HepG2 (cell line): ENCODE measurements around the gene FBRSL1. TPM values are rescaled to one million over a fixed set of nuclear protein-coding genes. Genes with fewer than 3 reads are reported as not detected.

Experiments
- ATAC-seq: fragments of 200-7000 bp; cut with Tn5 transposase; 3 replicates; pipeline ENCODE4 v1.9.1; 2020; ENCODE audit warnings: mild to moderate bottlenecking, moderate library complexity
- BruUV-seq: library from RNA; stranded (reverse); fragments of 400-500 nt; replicated peaks from 2 replicates; lab custom pipeline; 2021; lab: Mats Ljungman, UMichigan
- CTCF ChIA-PET: fragments of 300-600 bp; formaldehyde crosslinking; extraction: SDS; loops from one replicate; lab custom pipeline; 2021; ENCODE audit warnings: low total read pairs, inconsistent platforms, low intra/inter-chr PET ratio; lab: Yijun Ruan, JAX
- POLR2A ChIA-PET: fragments of 350-600 bp; sonication (Branson Sonifier 250); formaldehyde crosslinking; loops from one replicate; lab custom pipeline; 2020; ENCODE audit warnings: antibody characterized with exemption, inconsistent platforms; lab: Yijun Ruan, JAX
- DNase-seq: peaks from one replicate; pipeline ENCODE4 v3.0.0-alpha.2; 2015; ENCODE audit warnings: low spot score
- FAIRE-seq: peaks from 3 replicates; lab custom pipeline; 2011; peaks lifted over from hg19 to GRCh38; lab: Jason Lieb, UNC
- H2AFZ ChIP-seq: one replicate; pipeline ENCODE4 v1.6.1; 2011; ENCODE audit warnings: low read length, inconsistent platforms
- H3K27ac ChIP-seq: fragments of 300-600 bp; 3 replicates; pipeline ENCODE4 v1.8.0; 2011; ENCODE audit warnings: mixed run types, mild to moderate bottlenecking, mixed read lengths, low read length, inconsistent platforms; ENCODE audit not compliant: insufficient read depth; ENCODE audit errors: extremely low read length
- H3K27me3 ChIP-seq, 2 experiments: fragments of 200-600 bp in 1 of 2; 2 replicates in 1 of 2; 3 replicates in 1 of 2; pipeline versions ENCODE4 v1.6.0 to v1.8.0; 2011; ENCODE audit warnings: low read length in 2 of 2, mild to moderate bottlenecking in 2 of 2, moderate library complexity in 2 of 2, inconsistent platforms in 1 of 2; ENCODE audit not compliant: insufficient read depth in 2 of 2, control insufficient read depth in 1 of 2
- H3K36me3 ChIP-seq, 2 experiments: fragments of 200-600 bp in 1 of 2; replicated peaks in 1 of 2; 2 replicates in 1 of 2; 3 replicates in 1 of 2; pipeline versions ENCODE4 v1.5.1 to v1.8.0; 2011; ENCODE audit warnings: low read length in 2 of 2, inconsistent platforms in 1 of 2; ENCODE audit not compliant: insufficient read depth in 2 of 2, control insufficient read depth in 1 of 2
- H3K4me1 ChIP-seq: 2 replicates; pipeline ENCODE4 v1.5.1; 2012; ENCODE audit warnings: low read length, inconsistent platforms; ENCODE audit not compliant: insufficient read depth
- H3K4me2 ChIP-seq: 2 replicates; pipeline ENCODE4 v1.6.0; 2011; ENCODE audit warnings: low read depth, low read length, inconsistent platforms
- H3K4me3 ChIP-seq, 3 experiments: fragments of 200-600 bp in 1 of 3; sonication (generic), shearing (Covaris generic) in 1 of 3; replicated peaks in 1 of 3; 2 replicates each; pipeline ENCODE4 v1.5.1; 2011 to 2016; ENCODE audit warnings: low read length in 3 of 3, inconsistent platforms in 2 of 3, low read depth in 2 of 3, mild to moderate bottlenecking in 2 of 3, control low read depth in 1 of 3, mixed read lengths in 1 of 3; ENCODE audit not compliant: insufficient read depth in 1 of 3
- H3K79me2 ChIP-seq: one replicate; pipeline ENCODE4 v1.6.1; 2011; ENCODE audit warnings: low read length, inconsistent platforms; ENCODE audit not compliant: insufficient read depth
- H3K9ac ChIP-seq: 2 replicates; pipeline ENCODE4 v1.6.0; 2011; ENCODE audit warnings: mild to moderate bottlenecking, low read depth, low read length, inconsistent platforms; ENCODE audit not compliant: insufficient read depth
- H3K9me3 ChIP-seq: 2 replicates; pipeline ENCODE4 v1.5.1; 2012; ENCODE audit warnings: mild to moderate bottlenecking, low read length
- H4K20me1 ChIP-seq: 2 replicates; pipeline ENCODE4 v1.6.0; 2011; ENCODE audit warnings: inconsistent platforms, mild to moderate bottlenecking, low read length, moderate library complexity; ENCODE audit not compliant: insufficient read depth
- ELF4 ChIP-seq: sonication (generic); formaldehyde crosslinking; IDR thresholded peaks from 2 replicates; pipeline ENCODE4 v1.5.0; 2020; ENCODE audit warnings: missing genetic modification reagents, mild to moderate bottlenecking, moderate library complexity, borderline replicate concordance
- IRF9 ChIP-seq: sonication (generic); formaldehyde crosslinking; IDR thresholded peaks from 2 replicates; pipeline ENCODE4 v1.8.0; 2022; ENCODE audit warnings: missing genetic modification reagents, mild to moderate bottlenecking, borderline replicate concordance
- MXD4 ChIP-seq: IDR thresholded peaks from 2 replicates; pipeline ENCODE4 v1.6.1; 2016; ENCODE audit warnings: mild to moderate bottlenecking, missing biosample characterization, missing genetic modification reagents
- PATZ1 ChIP-seq: sonication (generic); formaldehyde crosslinking; IDR thresholded peaks from 2 replicates; pipeline ENCODE4 v1.4.0; 2020; ENCODE audit warnings: missing genetic modification reagents
- RBAK ChIP-seq: sonication (generic); formaldehyde crosslinking; IDR thresholded peaks from 2 replicates; pipeline ENCODE4 v1.5.1; 2020; ENCODE audit warnings: mild to moderate bottlenecking, missing genetic modification reagents
- SMC3 ChIP-seq: IDR thresholded peaks from 2 replicates; pipeline ENCODE4 v1.6.1; 2011; ENCODE audit warnings: low read length, improper control_type of control experiment
- TIGD3 ChIP-seq: sonication (generic); formaldehyde crosslinking; IDR thresholded peaks from 2 replicates; pipeline ENCODE4 v1.5.1; 2020; ENCODE audit warnings: mild to moderate bottlenecking, missing genetic modification reagents, borderline replicate concordance
- ZNF629 ChIP-seq: sonication (generic); formaldehyde crosslinking; conservative IDR thresholded peaks from 2 replicates; pipeline ENCODE4 v1.5.0; 2020; ENCODE audit warnings: missing genetic modification reagents
- ZNF710 ChIP-seq: sonication (generic); formaldehyde crosslinking; IDR thresholded peaks from 2 replicates; pipeline ENCODE4 v1.5.0; 2020; ENCODE audit warnings: mild to moderate bottlenecking, missing genetic modification reagents, borderline replicate concordance
- WGBS: methylation state at CpG from one replicate; pipeline ENCODE4 v1.1.6; 2017; ENCODE audit warnings: low lambda C conversion rate; 5-methylcytosine and 5-hydroxymethylcytosine counted together
- in situ Hi-C: cut with HindIII; loops from 2 replicates; pipeline ENCODE4 v1.10.0; 2017; ENCODE audit warnings: low pct_unique_long_range_greater_than_20kb; ENCODE audit not compliant: extremely low pct_ligation_motif_present
- intact Hi-C: fragments of 100-400 bp; cut with micrococcal nuclease; formaldehyde crosslinking; loops from one replicate; pipeline ENCODE4 v1.10.0; 2022; ENCODE audit not compliant: unreplicated experiment
- polyA plus RNA-seq, 8 experiments: library from polyadenylated mRNA; depleted of rRNA in 3 of 8; stranded (reverse) in 7 of 8; unstranded in 1 of 8; fragments of >200 nt; fragmentation: Illumina TruSeq in 4 of 8; extraction: Trizol in 4 of 8; gene quantifications; 2 replicates each; pipeline versions ENCODE4 v1.2.1 to v1.2.3, GENCODE V29; 2011 to 2016; ENCODE audit warnings: low read depth in 4 of 8, missing spikeins in 1 of 8, mixed read lengths in 1 of 8; ENCODE audit not compliant: insufficient read depth in 1 of 8
- total RNA-seq, 5 experiments: library from RNA; depleted of rRNA; stranded (reverse); fragments of >200 nt; fragmentation: Illumina TruSeq; extraction: Trizol; gene quantifications; 2 replicates each; pipeline ENCODE4 v1.2.3, GENCODE V29; 2016; ENCODE audit warnings: low read depth in 1 of 5

Gene FBRSL1
- total and polyA plus RNA-seq, 2 of the 13 experiments (the other 11 are each of a cell fraction or from before 2014, with no cell fraction given): 3.6 to 7.9 TPM

GRCh38 chr12:132492951-132493350 lies 3.0 kb downstream of the FBRSL1 start:
- Histone ChIP-seq H2AFZ (no peak overlapping the region), H3K36me3 (peaks cover 0 to 3% of the 10 kb centered on the region in 2 experiments; a peak in 4 of 5 replicates), H3K27me3 (peaks cover 1 to 13% of the 10 kb centered on the region in 2 experiments; a peak in 4 of 5 replicates), H3K9me3 (no peaks in the 10 kb centered on the region), H3K79me2 (peaks cover 72% of the 10 kb centered on the region), H3K27ac (no peak overlapping the region), H3K4me3 (peak overlapping the region in 2 of 3 experiments; percentile 15 to 88; a peak in 2 of 6 replicates), H3K9ac (no peak overlapping the region), H4K20me1 (peaks cover 73% of the 10 kb centered on the region), H3K4me2 (peak overlapping the region; percentile 99), H3K4me1 (peaks cover 61% of the 10 kb centered on the region)
- ChIA-PET CTCF (no interaction called here), POLR2A (no interaction called here)
- WGBS: 90% methylated on average over 6 of the region's 12 CpGs
- in situ Hi-C loops: no loop called here
- intact Hi-C loops: loop anchor here (2.0 kb wide), 1 partner anchor 24 kb away; no protein-coding TSS in a partner anchor
- ATAC-seq (no peak), FAIRE-seq (no peak), DNase-seq (no peak)
- TF ChIP-seq SMC3 (no peak), ZNF629 (CRISPR knock-in tag) (peak; percentile 80)
- no TSS peak for BruUV-seq

GRCh38 chr12:132493482-132494178 lies 3.7 kb downstream of the FBRSL1 start:
- 39% methylated on average over 11 of the region's 18 CpGs for WGBS
- H3K4me3 ChIP-seq: peak overlapping the region in 2 of 3 experiments; percentile 15 to 59; a peak in 4 of 6 replicates
- no peak overlapping the region for H3K27ac ChIP-seq
- no peak for TF ChIP-seq TIGD3 (CRISPR knock-in tag)
- TF ChIP-seq MXD4 (CRISPR knock-in tag): peak; percentile 26; the same call in 1 of the 2 replicates
- TF ChIP-seq IRF9: peak; percentile 35; the same call in 1 of the 2 replicates
- no peak for TF ChIP-seq ELF4 (CRISPR knock-in tag)
- TF ChIP-seq RBAK (CRISPR knock-in tag): no peak
- no peak for TF ChIP-seq ZNF710 (CRISPR knock-in tag)
- TF ChIP-seq PATZ1 (CRISPR knock-in tag): peak; percentile 85

More at GRCh38 chr12:132493482-132494178, 3.7 kb downstream of the FBRSL1 start:
- ChIA-PET POLR2A (no interaction called here), CTCF (no interaction called here)
- no peak overlapping the region for H2AFZ ChIP-seq
- no peaks in the 10 kb centered on the region for H3K9me3 ChIP-seq
- H3K4me1 ChIP-seq: peaks cover 54% of the 10 kb centered on the region
- ATAC-seq (peak; percentile 92), DNase-seq (peak; percentile 80), FAIRE-seq (peak; percentile 76)
- peaks cover 0 to 3% of the 10 kb centered on the region in 2 experiments; a peak in 4 of 5 replicates for H3K36me3 ChIP-seq
- BruUV-seq: no TSS peak
- no peak overlapping the region; the same call in 1 of the 2 replicates for H3K9ac ChIP-seq
- peak overlapping the region; percentile 99 for H3K4me2 ChIP-seq
- peaks cover 78% of the 10 kb centered on the region for H3K79me2 ChIP-seq
- peaks cover 1 to 7% of the 10 kb centered on the region in 2 experiments; a peak in 4 of 5 replicates for H3K27me3 ChIP-seq
- intact Hi-C loops (loop anchor here (2.0 kb wide), 1 partner anchor 23 kb away; no protein-coding TSS in a partner anchor), in situ Hi-C loops (no loop called here)
- H4K20me1 ChIP-seq: peaks cover 77% of the 10 kb centered on the region
